ENCODE data around the gene DDO.

DNA sequence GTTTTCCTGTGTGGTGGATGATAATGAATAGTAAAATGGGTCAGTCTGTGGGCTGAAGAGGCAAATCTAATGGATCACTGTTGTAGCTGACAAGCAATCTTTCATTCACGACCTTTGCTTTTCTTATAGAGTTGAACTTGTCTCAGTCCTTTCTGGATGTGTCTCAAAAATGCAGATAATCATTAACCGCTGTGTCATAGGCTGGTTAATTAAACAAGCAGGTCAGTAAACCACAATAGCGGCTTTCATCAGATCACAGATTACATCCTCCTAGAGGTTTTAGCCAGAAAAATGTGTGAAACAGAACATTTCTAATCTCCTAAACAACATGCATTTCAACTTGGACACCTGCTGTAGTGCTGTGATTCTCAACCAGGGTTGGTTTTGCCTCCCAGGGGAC, 54.7 kb downstream of the DDO start:
- TF ChIP-seq, protein P1, sequence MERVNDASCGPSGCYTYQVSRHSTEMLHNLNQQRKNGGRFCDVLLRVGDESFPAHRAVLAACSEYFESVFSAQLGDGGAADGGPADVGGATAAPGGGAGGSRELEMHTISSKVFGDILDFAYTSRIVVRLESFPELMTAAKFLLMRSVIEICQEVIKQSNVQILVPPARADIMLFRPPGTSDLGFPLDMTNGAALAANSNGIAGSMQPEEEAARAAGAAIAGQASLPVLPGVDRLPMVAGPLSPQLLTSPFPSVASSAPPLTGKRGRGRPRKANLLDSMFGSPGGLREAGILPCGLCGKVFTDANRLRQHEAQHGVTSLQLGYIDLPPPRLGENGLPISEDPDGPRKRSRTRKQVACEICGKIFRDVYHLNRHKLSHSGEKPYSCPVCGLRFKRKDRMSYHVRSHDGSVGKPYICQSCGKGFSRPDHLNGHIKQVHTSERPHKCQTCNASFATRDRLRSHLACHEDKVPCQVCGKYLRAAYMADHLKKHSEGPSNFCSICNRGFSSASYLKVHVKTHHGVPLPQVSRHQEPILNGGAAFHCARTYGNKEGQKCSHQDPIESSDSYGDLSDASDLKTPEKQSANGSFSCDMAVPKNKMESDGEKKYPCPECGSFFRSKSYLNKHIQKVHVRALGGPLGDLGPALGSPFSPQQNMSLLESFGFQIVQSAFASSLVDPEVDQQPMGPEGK (CRISPR knock-in tag; IDR thresholded peaks at IDR 0.05; ENCODE audit: borderline replicate concordance): no peak
- TF ChIP-seq ZFP3 (CRISPR knock-in tag; IDR thresholded peaks at IDR 0.05): no peak
- no peak for TF ChIP-seq ZFP30 (CRISPR knock-in tag; IDR thresholded peaks at IDR 0.05)
- TF ChIP-seq ESRRG (CRISPR knock-in tag; IDR thresholded peaks at IDR 0.05): no peak

Data from SK-N-SH treated with all-trans-retinoic acid at 6 μM for 48 hours (cell line).